HG03025 (cell line): ENCODE results near the gene TLE4.

ENCODE experiments used
- ATAC-seq: cut with Tn5 transposase; IDR thresholded peaks from one replicate; pipeline ENCODE4 v1.9.1; 2021; ENCODE audit warnings: mild to moderate bottlenecking, moderate library complexity; ENCODE audit not compliant: unreplicated experiment, low FRiP score

Gene TLE4

DNA sequence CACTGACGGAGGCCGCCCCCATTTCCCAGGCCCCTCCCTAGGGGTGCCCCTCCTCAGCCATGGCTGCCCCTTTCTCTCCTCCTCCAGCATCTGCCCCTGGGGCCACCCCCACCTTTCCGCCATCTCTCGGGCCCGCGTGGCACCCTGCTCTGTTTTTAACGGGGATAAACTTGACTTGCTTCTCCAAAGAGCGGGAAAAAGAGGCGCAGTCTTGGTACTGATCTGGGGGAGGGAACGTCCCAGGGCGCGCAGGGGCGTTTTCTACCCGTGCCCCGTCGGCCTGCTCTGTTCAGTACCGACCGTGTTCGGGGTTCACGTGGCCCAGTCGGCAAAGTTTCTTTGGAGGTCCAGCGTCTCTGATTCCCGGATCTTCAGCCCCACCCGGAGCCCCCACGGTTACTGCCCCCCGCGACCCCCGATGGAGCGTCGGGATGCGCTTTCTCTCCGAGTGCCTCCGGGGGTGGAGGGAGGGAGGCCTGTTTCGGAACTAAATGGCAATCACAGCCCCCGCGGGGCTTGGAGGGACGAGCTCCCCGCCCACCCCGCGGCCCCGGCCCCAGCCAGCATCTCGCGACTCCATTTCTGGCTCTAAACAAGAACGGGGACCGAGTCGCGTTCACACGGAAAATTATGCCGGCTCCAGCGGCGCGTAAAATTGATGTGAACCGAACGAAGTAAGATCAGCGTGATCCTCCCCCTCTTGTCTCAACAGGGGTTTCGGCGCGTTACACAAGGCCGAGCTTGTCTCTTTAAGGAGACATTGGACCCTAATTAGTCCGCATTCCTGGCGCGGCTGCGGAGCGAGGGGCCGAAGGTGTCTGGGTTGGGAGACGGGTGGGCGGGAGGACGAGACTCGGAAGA, 1.1 kb upstream of the TLE4 start:
- no peak for ATAC-seq

DNA sequence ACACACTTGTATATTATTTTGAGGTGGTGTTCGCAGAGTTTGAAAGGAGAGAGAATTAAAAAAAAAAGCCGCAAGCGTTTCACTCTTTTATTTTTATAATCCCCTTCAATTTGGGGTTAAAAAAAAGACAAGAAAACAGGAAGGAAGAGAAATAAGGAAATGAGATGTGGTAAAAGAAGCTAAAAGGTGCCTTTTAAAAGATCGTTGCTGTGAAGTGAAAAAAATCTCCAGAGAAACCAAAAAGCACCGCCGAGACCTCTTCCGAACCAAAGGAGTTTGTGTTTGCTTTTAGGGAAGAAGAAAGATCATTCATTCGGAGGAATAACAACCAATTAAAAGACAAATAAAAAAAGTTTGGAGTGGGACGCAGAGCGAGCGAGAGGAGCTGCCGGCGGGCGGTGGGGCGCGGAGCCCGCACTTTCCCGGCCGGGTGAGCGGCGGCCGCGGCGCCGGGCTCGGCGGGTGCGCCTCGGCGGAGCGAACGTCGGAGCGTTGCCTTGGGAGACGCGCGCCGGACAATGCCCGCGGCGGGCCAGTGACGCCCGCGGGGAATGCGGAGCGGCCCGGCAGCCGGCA, 355 bp downstream of the TLE4 start:
- ATAC-seq = no peak

DNA sequence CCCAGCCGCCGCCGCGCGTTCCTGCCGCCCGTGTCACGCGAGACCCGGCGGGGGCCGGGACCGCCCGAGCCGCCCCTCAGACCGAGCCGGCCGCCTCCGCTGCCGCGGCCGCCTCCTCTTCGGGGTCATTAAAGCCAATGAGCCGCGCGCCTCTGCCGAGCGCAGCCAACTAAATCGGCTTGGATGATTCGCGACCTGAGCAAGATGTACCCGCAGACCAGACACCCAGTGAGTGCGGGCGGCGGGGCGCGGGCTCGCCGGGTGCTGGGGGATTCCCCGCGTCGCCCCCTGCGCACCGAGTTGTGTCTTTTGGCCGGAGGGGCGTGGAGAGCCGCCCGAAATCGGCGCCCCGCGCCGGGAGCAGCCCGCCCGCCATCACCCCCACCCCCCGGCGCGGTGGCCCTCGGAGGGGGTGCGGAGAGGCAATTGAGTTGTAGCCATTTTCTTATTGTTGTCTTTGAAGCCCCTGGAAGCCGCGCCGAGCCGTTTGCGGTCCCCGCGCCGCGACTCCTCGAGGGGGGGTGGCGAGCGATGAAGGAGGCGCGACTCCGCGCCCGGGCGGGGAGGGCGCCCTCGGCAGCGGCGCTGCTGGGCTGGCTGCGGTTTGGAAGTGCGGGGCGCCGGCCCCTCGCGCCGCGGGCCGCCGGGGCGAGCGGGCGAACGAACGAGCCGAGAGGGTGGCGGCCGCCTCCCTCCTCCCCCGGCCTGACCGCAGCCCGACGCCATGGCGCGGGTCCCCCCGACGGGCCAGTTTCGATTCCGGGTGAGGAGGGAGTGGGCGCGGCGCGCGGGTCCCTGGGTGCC, 1.0 kb downstream of the TLE4 start:
- no peak for ATAC-seq

DNA sequence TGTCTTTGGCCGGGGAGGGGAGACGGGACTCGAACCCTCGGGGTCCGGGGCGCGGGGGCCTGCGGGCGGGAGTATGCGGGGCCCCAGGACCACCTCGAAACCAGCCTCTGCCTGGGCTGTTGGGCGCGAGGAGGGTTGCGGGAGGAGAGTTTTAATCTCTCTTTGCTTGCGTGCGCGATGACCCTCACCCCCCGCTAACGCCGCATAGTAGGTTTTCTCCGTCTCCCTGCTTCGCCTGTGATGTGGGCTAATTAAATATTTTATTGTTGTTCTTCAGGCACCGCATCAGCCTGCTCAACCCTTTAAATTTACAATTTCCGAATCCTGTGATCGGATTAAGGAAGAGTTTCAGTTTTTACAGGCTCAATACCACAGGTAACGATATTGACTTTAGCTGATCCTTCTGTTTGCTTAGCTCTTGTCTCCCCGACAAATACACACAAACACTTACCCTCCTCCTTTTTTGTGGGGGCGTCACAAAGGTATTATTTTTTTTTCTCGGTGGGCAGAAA, 1.7 kb downstream of the TLE4 start:
- ATAC-seq = no peak

DNA sequence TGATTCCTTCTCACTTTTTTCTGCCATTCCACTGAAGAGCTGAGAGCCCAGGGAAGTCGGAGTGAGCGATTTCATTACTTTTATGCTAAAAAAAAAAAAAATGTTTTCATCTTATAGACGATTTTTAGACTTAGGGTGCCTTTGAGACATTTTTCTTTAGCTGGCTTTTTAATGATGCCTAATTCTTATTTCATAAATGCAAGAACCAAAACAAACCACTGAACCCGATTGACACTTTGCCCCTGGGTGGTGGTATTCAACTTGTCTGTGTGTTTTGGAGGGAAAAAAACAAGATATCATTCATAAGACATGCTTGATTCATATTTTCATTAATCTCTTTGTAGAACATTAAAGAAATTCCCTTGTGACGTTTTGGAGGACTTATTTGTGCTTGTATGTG, 2.4 kb downstream of the TLE4 start:
- no peak for ATAC-seq

DNA sequence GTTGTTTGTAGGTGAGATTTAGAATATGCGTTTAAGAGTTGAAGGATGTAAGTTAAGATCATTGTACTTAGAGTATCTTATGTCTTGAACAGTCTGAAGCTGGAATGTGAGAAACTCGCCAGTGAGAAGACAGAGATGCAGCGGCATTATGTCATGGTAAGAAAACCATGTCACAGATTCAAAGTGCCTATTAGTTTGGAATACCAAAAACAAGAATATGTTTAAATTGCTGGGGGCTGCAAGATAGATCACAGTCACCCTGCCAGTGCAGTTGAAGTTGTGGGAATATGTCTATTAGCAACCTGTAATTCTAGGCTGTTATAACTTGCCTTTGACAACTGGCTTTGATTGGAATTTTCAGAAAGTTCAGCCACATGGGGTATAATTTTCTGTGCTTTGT, 3.0 kb downstream of the TLE4 start:
- ATAC-seq = no peak

DNA sequence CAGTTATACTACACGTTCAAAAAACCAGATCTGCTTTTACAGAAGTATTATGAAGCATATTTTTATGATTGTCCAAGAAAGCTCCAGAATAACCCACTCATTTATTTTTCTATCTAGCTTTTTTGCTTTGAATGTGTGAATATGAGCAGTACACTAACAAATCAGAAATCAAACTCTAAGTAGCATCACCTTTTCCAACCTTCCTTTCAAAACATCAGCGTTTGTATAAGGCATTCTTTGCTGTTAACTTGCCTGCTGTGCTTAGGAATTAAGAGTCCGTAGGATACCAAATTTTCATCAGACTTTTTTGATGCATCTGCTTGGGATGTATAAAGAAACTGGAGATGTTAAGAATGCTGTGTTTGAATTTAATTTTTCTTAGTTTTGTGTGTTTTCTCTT, 3.8 kb downstream of the TLE4 start:
- no peak for ATAC-seq

DNA sequence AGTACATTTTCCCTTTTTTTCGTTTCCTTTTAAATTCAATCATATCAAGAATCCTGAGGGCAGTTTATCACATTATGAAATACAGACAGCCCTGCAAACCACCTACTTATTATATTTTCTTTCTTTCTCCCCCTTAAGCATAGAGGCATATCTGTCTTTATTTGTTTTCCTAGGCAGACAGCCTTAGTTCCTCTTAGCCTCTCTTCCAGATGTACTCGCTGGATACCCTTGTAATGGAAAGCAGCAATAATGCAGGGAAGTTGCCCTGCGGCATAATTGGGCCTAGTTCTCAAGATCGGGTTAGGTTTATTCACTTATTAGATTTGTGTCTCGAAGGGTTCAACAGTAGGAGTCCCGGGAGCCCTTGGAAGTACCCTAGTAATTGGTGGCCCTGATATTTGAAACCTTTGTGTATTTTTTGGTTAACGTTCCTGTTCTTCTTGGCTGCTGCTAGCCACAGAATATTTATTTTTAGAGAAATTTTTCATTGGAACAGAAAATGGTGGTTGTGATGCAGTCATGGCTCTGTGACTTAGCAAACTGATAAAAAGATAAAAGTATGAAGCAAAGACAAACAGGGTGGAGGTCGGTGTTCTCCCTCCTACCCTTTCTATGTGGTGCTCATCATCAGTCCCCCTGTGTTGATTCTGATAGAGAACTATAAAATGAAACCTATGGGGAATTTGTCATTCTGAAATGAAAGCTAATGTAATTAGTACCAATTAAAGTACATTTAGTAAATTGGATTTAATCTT, 6.4 kb downstream of the TLE4 start:
- no peak for ATAC-seq

DNA sequence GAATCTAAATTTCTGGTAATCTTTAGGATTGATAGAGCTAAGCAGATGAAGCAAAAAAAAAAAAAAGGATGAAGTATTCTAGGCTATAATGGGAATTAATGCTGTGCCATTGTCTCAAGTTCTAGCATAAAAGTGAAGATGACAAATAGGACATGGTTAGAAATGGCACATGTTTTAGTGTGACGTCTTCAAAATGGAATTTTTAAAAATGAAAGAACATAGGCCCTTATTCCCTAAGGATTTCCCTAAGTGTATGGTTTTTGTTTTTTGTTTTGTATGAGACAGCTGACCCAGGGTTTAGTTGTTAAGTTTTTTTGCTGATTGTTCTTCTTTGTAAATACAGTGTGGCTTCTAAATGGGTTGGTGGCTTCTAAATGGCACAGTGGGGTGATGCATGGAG, 7.1 kb downstream of the TLE4 start:
- no peak for ATAC-seq

DNA sequence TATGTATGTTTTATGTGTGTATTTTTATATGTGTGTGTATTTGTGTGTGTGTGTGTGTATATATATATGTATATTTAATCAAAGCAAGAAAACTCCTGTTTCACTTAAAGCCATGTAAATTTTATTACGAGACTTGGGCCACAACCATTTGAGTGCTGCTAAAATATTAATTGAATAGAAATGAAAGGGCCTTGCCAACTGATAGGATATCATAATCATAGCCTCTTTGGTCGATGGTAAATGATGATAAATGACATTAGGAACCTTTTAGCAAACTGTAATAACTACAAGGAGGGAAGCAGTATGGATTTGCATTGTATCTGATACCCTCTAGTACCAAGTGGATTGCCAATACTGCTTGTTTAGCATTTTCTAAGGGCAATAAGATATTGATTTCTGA, 7.9 kb downstream of the TLE4 start:
- ATAC-seq = no peak

DNA sequence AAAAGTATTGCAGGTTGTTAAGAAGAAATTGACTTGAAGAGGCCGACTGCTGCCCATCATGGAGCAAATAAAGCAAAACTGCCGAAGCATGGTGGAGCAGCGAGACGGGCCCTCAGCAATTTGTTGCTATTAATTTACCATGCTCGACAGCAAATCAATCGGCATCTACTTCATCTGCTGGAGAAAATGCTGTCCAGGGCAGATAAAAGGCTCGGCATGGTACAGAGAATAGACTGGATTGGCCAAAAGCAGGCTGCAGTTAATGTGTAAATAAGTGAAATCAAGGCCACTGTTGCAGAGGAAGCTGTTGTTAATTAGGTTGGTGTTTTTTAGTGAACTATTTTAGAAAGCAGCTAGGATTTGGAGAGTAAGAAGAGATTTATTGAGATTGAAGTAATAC, 8.3 kb downstream of the TLE4 start:
- ATAC-seq = no peak

DNA sequence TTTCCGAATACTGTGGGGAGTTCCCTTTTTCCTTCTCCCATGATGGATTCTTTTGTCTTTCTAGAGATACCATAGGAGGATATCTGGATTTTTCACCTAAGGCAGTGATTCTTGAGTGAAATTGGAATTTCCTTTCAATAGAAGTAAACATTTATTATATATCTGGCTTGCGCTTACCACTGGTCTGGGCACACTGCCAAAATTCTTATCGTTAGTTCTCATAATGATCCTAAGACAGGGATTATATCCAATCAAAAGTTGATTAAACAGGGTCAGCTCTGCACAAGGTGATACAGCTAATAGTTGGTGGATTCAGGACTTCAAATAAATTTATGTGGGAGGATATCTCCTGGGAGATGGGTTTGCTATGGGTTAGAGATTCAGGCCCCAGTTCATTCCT, 9.6 kb downstream of the TLE4 start:
- ATAC-seq = no peak

DNA sequence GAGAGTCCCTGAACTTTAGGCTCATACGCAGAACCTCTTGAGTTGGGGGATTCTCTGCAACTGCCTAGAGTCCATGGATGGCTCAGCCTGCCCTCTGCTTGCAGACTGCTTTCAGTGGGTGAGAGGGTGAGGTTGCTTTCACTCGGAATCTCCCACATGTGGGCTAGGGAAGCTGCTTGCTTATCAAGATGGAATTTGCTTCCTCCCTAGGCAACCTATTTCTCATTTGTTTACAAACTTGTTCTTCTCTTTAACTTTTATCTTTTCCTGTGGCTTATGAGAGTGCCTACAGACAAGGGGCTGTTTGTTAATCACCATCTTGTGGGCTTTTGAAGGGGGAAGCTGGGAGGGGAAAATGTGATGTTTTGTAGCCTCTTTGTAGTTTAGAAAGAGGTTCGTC, 10.0 kb downstream of the TLE4 start:
- ATAC-seq = no peak

DNA sequence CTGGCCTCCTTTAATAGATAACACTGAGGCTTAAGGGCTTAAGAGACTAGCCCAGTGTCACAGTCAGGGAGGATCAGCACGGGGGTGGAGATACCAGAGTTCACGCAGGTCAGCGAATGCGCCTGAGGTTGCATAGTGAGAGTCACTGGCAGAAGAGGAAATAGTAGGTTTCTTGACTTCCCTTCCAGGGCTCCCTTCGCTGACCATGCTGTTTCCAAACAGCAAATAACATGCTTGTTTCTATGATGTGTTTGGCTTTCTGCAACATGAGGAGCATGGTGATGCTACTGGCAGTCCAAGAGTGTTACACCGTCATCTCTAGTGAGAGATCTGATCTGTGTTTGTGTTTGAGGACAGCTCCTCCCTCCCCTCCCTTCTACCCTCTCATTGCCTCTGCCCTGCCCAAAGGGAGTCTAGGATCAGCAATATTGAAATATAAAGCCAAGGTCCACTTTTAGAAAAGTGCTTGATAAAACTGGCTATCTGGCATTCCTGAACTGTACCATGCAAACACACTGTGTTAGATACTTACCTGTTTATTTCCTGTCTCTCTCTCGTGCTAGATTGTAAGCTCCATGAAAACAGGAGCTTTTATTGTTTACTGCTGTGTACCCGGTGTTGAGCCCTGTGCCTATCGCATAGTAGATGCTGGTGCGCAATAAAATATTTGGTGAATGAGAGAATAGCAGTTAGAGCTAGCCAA, 12.3 kb downstream of the TLE4 start:
- ATAC-seq = peak; percentile 55

DNA sequence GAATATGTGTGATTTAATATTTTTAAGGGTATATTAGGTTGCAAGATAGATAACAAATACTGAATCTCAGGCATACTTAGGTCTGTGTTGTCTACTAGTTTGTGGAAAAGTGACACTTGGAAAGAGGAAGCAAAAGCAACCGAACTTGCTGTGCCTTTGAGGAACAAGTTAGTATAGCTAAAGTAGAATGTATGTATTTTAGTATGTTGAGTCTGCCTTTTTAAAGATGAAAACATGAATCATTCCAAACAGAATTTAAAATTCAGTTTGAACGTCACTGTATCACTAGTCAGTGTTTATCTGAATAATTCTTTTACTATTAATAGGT, 12.9 kb downstream of the TLE4 start:
- ATAC-seq = no peak

DNA sequence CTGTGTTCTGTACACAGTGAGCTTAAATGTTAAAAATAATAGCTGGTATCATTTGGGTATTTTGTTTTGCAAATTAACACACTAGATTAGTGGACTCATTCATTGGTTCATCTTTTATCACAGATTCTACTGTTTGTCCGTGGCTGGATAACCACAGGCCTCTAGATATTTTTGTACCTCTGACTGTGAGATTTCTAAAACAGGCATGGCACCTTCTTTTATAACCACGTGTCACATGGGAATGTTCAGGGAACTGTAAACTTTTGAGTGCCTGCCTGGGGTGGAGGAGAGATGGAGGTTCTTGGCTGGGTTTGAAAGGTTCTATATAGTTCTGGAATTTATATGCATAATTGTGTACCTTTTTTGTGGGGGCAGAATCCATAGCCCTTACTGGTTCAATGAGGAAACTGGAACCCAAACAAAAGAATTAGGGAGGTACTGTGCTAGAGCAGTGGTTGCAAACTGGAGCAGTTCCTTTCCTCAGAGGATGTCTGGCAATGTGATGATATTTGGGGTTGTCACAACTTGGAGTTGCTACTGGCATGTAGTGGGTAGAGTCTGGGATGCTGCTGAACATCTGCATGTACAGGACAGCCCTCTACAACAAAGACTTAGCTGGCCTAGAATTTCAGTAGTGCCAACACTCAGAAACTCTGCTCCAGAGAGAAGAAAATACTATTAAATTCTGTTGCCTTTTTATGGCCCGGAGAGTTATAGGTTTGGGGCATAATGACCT, 16.9 kb downstream of the TLE4 start:
- ATAC-seq = no peak

DNA sequence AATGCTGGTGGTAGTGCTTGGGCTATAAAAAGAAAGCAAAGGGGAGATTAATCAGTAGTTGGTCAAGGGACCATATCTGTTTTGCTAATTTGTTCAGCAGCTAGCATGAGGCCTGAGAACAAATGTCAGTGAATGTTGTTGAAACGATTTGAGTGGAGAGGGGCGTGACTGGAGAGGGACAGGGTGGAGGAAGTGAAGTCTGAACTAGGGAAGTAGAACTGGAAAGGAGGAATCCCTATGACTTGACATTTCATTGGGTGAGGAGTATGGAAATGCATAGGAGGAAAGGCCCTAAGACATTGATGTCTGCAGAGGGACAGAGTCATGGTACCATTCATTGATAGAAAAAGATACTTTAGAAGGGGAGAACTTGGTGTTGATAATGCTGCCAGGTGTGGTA, 19.7 kb downstream of the TLE4 start:
- ATAC-seq = no peak

DNA sequence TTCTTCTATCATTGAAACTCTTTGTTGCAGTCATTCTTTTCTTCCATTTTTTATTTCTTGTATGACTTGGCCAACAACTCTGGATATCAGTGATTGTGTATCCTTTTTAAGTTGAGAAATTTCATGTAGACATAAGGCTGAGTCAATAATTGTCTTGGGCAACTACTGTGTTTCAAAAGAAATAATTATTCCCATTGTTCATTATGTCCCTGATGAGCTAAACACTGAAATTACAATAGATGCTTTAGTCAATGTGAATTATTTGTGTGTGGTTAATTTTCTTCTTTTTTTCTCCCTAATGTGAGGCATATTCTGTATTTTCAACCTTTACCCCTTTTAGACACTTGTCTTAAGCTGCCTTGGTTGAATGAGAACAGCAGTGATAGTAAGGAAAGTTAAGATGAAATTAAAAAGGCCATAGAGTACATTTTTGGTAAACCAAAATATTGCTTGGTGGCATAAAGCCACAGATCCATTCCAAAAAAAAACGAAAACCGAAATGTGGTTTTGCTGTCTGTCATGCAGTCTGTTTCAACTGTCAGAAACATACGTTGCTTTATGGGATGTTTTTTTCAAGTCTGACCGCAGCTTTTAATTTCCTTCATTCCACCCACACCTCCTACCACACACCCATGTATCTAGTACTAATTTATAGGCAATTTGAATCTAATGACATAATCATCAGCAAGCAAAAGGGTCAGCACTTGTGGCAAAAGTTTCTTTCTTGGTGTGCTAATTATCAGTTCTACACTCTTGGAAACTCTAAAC, 21.1 kb downstream of the TLE4 start:
- no peak for ATAC-seq
